GM12892 (cell line): ENCODE measurements around the gene MKRN2.

ENCODE experiments used
- POLR2A ChIP-seq: IDR thresholded peaks from 2 replicates; pipeline ENCODE4 v1.6.1; 2011; ENCODE audit warnings: low read depth, low read length, control low read depth
- POLR2AphosphoS5 ChIP-seq: IDR thresholded peaks from 2 replicates; pipeline ENCODE4 v1.6.1; 2011; ENCODE audit warnings: low read depth, low read length, control low read depth
- TAF1 ChIP-seq: IDR thresholded peaks from 2 replicates; pipeline ENCODE4 v1.6.1; 2011; ENCODE audit warnings: low read depth, mild to moderate bottlenecking, control low read depth, low read length, borderline replicate concordance

GRCh38 chr3:12615266-12615665, 58.4 kb downstream of the MKRN2 start:
- TF ChIP-seq TAF1 (no peak), POLR2A (no peak), POLR2AphosphoS5 (no peak)
